HL-60 (cell line): ENCODE measurements around the gene COG6.

ENCODE experiments used
- DNase-seq, 2 experiments: peaks; one replicate each; pipeline ENCODE4 v3.0.0-alpha.2; 2010 to 2020; ENCODE audit warnings: low read depth in 1 of 2, low spot score in 1 of 2
- H3K27ac ChIP-seq: fragments of 250-450 bp; sonication (Bioruptor Pico); replicated peaks from 2 replicates; pipeline ENCODE4 v1.5.1; 2020; ENCODE audit warnings: mild to moderate bottlenecking, moderate library complexity
- H3K27me3 ChIP-seq: fragments of 250-450 bp; sonication (Bioruptor Pico); 2 replicates; pipeline ENCODE4 v1.5.1; 2021; ENCODE audit warnings: mild to moderate bottlenecking, moderate library complexity; ENCODE audit not compliant: insufficient read depth, poor library complexity, severe bottlenecking
- H3K4me3 ChIP-seq: replicated peaks from 2 replicates; pipeline ENCODE4 v1.5.1; 2011; ENCODE audit warnings: mild to moderate bottlenecking, control low read depth, low read length; ENCODE audit not compliant: insufficient read depth
- GABPA ChIP-seq: IDR thresholded peaks from 2 replicates; pipeline ENCODE4 v1.6.1; 2012; ENCODE audit warnings: low read depth
- POLR2AphosphoS5 ChIP-seq: IDR thresholded peaks from 2 replicates; pipeline ENCODE4 v1.6.1; 2012; ENCODE audit warnings: low read depth
- SPI1 ChIP-seq: IDR thresholded peaks from 2 replicates; pipeline ENCODE4 v1.6.1; 2012; ENCODE audit warnings: low read depth, mild to moderate bottlenecking, borderline replicate concordance
- TF ChIP-seq, protein P1 (sequence below): IDR thresholded peaks from one replicate; pipeline ENCODE4 v1.5.1; 2011; ENCODE audit warnings: low read length, control low read depth, inconsistent platforms; ENCODE audit not compliant: insufficient read depth
- TF ChIP-seq, protein P2 (sequence below): IDR thresholded peaks from 2 replicates; pipeline ENCODE4 v1.6.1; 2012; ENCODE audit warnings: low read depth; ENCODE audit not compliant: insufficient replicate concordance

COG6 gene

DNA sequence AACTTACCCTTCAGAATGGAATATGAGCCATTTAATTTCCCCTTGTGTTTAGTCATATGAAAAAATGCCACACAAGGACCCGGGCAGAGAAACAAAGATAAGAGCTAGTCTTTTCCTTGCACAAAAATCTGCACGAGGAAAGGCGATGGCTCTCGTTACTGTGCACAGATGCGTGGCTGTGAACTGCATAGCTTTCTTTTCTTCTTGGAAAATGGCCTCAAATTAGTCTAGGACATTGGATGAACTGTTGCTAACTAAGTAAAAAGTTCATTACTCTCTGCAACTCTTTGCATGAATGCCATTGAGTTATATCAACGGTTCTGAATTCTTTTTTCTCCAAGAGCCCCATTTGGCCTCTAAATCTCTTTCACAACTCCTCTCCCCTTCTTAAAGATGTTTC, 125.2 kb downstream of the COG6 start:
- DNase-seq = no peak
- Histone ChIP-seq H3K27me3 (no peaks in the 10 kb centered on the region), H3K4me3 (no peak overlapping the region), H3K27ac (no peak overlapping the region)
- TF ChIP-seq SPI1 = no peak
- TF ChIP-seq POLR2AphosphoS5 = no peak
- TF ChIP-seq, protein P1, sequence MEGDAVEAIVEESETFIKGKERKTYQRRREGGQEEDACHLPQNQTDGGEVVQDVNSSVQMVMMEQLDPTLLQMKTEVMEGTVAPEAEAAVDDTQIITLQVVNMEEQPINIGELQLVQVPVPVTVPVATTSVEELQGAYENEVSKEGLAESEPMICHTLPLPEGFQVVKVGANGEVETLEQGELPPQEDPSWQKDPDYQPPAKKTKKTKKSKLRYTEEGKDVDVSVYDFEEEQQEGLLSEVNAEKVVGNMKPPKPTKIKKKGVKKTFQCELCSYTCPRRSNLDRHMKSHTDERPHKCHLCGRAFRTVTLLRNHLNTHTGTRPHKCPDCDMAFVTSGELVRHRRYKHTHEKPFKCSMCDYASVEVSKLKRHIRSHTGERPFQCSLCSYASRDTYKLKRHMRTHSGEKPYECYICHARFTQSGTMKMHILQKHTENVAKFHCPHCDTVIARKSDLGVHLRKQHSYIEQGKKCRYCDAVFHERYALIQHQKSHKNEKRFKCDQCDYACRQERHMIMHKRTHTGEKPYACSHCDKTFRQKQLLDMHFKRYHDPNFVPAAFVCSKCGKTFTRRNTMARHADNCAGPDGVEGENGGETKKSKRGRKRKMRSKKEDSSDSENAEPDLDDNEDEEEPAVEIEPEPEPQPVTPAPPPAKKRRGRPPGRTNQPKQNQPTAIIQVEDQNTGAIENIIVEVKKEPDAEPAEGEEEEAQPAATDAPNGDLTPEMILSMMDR = no peak
- TF ChIP-seq GABPA = no peak
- TF ChIP-seq, protein P2, sequence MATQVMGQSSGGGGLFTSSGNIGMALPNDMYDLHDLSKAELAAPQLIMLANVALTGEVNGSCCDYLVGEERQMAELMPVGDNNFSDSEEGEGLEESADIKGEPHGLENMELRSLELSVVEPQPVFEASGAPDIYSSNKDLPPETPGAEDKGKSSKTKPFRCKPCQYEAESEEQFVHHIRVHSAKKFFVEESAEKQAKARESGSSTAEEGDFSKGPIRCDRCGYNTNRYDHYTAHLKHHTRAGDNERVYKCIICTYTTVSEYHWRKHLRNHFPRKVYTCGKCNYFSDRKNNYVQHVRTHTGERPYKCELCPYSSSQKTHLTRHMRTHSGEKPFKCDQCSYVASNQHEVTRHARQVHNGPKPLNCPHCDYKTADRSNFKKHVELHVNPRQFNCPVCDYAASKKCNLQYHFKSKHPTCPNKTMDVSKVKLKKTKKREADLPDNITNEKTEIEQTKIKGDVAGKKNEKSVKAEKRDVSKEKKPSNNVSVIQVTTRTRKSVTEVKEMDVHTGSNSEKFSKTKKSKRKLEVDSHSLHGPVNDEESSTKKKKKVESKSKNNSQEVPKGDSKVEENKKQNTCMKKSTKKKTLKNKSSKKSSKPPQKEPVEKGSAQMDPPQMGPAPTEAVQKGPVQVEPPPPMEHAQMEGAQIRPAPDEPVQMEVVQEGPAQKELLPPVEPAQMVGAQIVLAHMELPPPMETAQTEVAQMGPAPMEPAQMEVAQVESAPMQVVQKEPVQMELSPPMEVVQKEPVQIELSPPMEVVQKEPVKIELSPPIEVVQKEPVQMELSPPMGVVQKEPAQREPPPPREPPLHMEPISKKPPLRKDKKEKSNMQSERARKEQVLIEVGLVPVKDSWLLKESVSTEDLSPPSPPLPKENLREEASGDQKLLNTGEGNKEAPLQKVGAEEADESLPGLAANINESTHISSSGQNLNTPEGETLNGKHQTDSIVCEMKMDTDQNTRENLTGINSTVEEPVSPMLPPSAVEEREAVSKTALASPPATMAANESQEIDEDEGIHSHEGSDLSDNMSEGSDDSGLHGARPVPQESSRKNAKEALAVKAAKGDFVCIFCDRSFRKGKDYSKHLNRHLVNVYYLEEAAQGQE = no peak

DNA sequence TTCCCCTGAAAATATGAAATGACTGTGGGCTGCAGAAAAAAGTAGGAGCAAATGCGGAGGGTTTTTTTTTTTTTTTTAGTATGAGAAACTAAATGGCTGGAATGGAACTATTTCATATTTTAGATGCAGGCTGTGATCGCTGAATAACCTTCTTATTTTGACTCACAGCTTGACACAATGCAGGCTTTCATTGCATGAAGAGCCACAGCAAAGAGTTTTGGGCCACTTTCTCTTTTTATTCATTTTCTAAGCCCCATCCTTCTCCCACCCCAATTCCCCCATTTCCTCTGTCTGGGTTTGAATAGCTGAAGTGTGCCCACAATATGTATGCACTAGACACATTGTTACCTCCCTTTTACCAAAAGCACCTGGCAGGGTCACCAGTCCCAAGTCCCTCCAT, 125.9 kb downstream of the COG6 start:
- no peak for DNase-seq
- H3K4me3 ChIP-seq = no peak overlapping the region
- no peaks in the 10 kb centered on the region for H3K27me3 ChIP-seq
- H3K27ac ChIP-seq = no peak overlapping the region
- TF ChIP-seq SPI1 = no peak
- no peak for TF ChIP-seq POLR2AphosphoS5
- TF ChIP-seq, protein P2 = no peak
- TF ChIP-seq, protein P1 = no peak

DNA sequence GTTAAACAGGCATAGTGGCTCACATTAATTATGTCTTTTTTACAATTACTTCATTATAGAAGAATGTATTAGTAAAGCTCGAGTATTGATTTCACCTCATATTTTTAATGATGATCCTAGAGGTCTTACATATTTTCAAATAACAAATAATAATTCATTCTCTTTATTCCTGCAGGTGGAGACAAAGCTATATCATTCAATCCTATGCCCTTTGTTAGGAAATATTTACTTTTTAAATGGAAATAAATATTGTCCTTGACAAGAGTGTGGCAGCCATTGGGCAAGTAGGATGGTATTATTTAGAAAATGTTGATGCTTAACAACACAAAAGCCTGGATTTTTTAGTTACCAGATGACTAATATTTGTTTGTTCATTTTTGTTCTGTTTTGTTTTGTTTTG, 127.6 kb downstream of the COG6 start:
- Histone ChIP-seq H3K27me3 (no peaks in the 10 kb centered on the region), H3K27ac (no peak overlapping the region), H3K4me3 (no peak overlapping the region)
- TF ChIP-seq, protein P2 = no peak
- TF ChIP-seq GABPA (no peak), SPI1 (no peak), POLR2AphosphoS5 (no peak)
- TF ChIP-seq, protein P1 = no peak
- no peak for DNase-seq
